Gastrocnemius medialis (tissue), 4 donors: ENCODE measurements around the gene TNS4.

Experiments used
- CTCF ChIP-seq, 5 experiments: fragments of 450-650 bp in 3 of 5; fragments of 200-600 bp in 2 of 5; sonication (generic) in 2 of 5; IDR thresholded peaks in 4 of 5; conservative IDR thresholded peaks in 1 of 5; 1 replicate in 4 of 5; 2 replicates in 1 of 5; pipeline ENCODE4 v1.5.1; 2016 to 2019; ENCODE audit warnings: antibody characterized with exemption in 5 of 5, mild to moderate bottlenecking in 3 of 5, moderate library complexity in 3 of 5
- POLR2A ChIP-seq, 2 donors: fragments of 450-650 bp; IDR thresholded peaks; one replicate each; pipeline ENCODE4 v1.6.1; 2017; ENCODE audit warnings: antibody characterized with exemption in 2 of 2, mild to moderate bottlenecking in 2 of 2, moderate library complexity in 2 of 2

GRCh38 chr17:40528692-40529417 is 27.4 kb upstream of the TNS4 start:
- TF ChIP-seq CTCF (IDR thresholded peaks at IDR 0.05 in 4 of 5, conservative IDR thresholded peaks at IDR 0.05 in 1 of 5) (no peak), POLR2A (IDR thresholded peaks at IDR 0.05) (no peak)
